GM06990 (cell line): ENCODE data around the gene GAB1.

Experiments used
- DNase-seq: peaks from one replicate; pipeline ENCODE4 v3.0.0-alpha.2; 2011; ENCODE audit not compliant: insufficient read length; ENCODE audit errors: extremely low read depth
- H3K27me3 ChIP-seq: replicated peaks from 2 replicates; pipeline ENCODE4 v1.6.0; 2011; ENCODE audit warnings: low read length; ENCODE audit not compliant: control insufficient read depth, insufficient read depth
- H3K36me3 ChIP-seq: 2 replicates; pipeline ENCODE4 v1.5.1; 2011; ENCODE audit warnings: low read length; ENCODE audit not compliant: control insufficient read depth, insufficient read depth
- H3K4me3 ChIP-seq: replicated peaks from 2 replicates; pipeline ENCODE4 v1.5.1; 2011; ENCODE audit warnings: low read depth, mild to moderate bottlenecking, control low read depth, low read length
- CTCF ChIP-seq: IDR thresholded peaks from 2 replicates; pipeline ENCODE4 v1.5.1; 2011; ENCODE audit warnings: low read length, control low read depth, mild to moderate bottlenecking, inconsistent platforms; ENCODE audit not compliant: insufficient read depth, poor library complexity, severe bottlenecking

Gene GAB1

DNA sequence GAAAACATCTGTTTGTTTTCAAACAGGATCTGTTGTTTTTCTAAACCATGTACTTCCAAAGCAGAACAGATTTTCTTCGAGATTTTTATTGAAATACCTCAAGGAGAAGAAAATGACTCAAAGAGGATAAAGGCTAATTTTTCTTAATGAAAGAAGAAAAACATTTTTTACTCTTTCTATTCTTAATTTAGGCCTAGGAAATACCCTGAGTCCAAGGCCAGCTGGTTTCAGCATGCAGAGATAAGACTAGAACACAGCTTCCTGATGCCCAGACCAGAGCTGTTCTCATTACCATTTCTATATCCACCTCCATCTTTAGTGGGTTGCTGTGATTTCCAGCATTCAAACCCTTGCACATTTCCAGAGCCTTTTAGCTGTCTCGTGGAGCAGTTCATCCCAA is 18.3 kb downstream of the GAB1 start:
- no peak for TF ChIP-seq CTCF
- no peak for DNase-seq
- no peaks in the 10 kb centered on the region for H3K36me3 ChIP-seq
- no peak overlapping the region for H3K4me3 ChIP-seq
- no peaks in the 10 kb centered on the region for H3K27me3 ChIP-seq

- Histone ChIP-seq H3K36me3 (no peaks in the 10 kb centered on the region), H3K27me3 (no peaks in the 10 kb centered on the region), H3K4me3 (no peak overlapping the region)
- DNase-seq = no peak
- TF ChIP-seq CTCF = no peak
These were observed 19.0 kb downstream of the GAB1 start for GRCh38 chr4:143355540-143356217.

GRCh38 chr4:143356493-143356892 is 19.8 kb downstream of the GAB1 start:
- no peak overlapping the region for H3K4me3 ChIP-seq
- H3K27me3 ChIP-seq = no peaks in the 10 kb centered on the region
- DNase-seq = no peak
- TF ChIP-seq CTCF = no peak
- H3K36me3 ChIP-seq = no peaks in the 10 kb centered on the region

- H3K27me3 ChIP-seq = no peaks in the 10 kb centered on the region
- no peak for TF ChIP-seq CTCF
- DNase-seq = no peak
These were observed 20.6 kb downstream of the GAB1 start for GRCh38 chr4:143357161-143357845.

GRCh38 chr4:143358419-143358818 is 21.7 kb downstream of the GAB1 start:
- H3K4me3 ChIP-seq = no peak overlapping the region
- no peak for DNase-seq
- H3K36me3 ChIP-seq = no peaks in the 10 kb centered on the region
- no peak for TF ChIP-seq CTCF
- H3K27me3 ChIP-seq = no peaks in the 10 kb centered on the region

More at GRCh38 chr4:143357161-143357845, 20.6 kb downstream of the GAB1 start:
- Histone ChIP-seq H3K4me3 (no peak overlapping the region), H3K36me3 (no peaks in the 10 kb centered on the region)
